ENCODE data around the gene ADARB2. TPM values are rescaled to one million over a fixed set of nuclear protein-coding genes. Genes with fewer than 3 reads are reported as not detected.
"Not testable (repeated sequence)": the region's sequence is repeated elsewhere in the genome, so short reads cannot be mapped to it uniquely, and the experiment has no call there.

The ADARB2 gene
- total RNA-seq, 1 donor from 2014 or later: 38.7 TPM

GRCh38 chr10:1249142-1249920 lies 488.0 kb downstream of the ADARB2 start:
- no peak for DNase-seq (ENCODE audit: extremely low spot score, unreplicated experiment)
- Mint-ChIP-seq H3K27me3 (ENCODE audit: unreplicated experiment) (no peaks in the 10 kb centered on the region), H3K4me1 (ENCODE audit: unreplicated experiment) (peaks cover 35% of the 10 kb centered on the region), H3K27ac (ENCODE audit: unreplicated experiment) (no peak overlapping the region), H3K4me3 (ENCODE audit: unreplicated experiment) (no peak overlapping the region), H3K36me3 (ENCODE audit: unreplicated experiment) (peaks cover 3% of the 10 kb centered on the region), H3K9me3 (ENCODE audit: unreplicated experiment) (no peaks in the 10 kb centered on the region)
- no peak for TF ChIP-seq CTCF (IDR thresholded peaks at IDR 0.05)

- not testable (repeated sequence) for H3K27me3 Mint-ChIP-seq (ENCODE audit: unreplicated experiment)
- peak overlapping the region; percentile 74 for H3K27ac Mint-ChIP-seq (ENCODE audit: unreplicated experiment)
Measured at GRCh38 chr10:1248262-1248630, 489.1 kb downstream of the ADARB2 start.

GRCh38 chr10:1247598-1248261 lies 489.6 kb downstream of the ADARB2 start:
- Mint-ChIP-seq H3K9me3 (ENCODE audit: unreplicated experiment) (no peaks in the 10 kb centered on the region), H3K27ac (ENCODE audit: unreplicated experiment) (peak overlapping the region; percentile 74), H3K4me3 (ENCODE audit: unreplicated experiment) (peak overlapping the region; percentile 35), H3K4me1 (ENCODE audit: unreplicated experiment) (peaks cover 37% of the 10 kb centered on the region), H3K27me3 (ENCODE audit: unreplicated experiment) (no peaks in the 10 kb centered on the region), H3K36me3 (ENCODE audit: unreplicated experiment) (peaks cover 3% of the 10 kb centered on the region)
- TF ChIP-seq CTCF (IDR thresholded peaks at IDR 0.05): no peak
- no peak for DNase-seq (ENCODE audit: extremely low spot score, unreplicated experiment)

More at GRCh38 chr10:1248262-1248630, 489.1 kb downstream of the ADARB2 start:
- not testable (repeated sequence) for H3K36me3 Mint-ChIP-seq (ENCODE audit: unreplicated experiment); H3K9me3 Mint-ChIP-seq (ENCODE audit: unreplicated experiment)
- DNase-seq (ENCODE audit: extremely low spot score, unreplicated experiment): peak; percentile 87
- peak overlapping the region; percentile 35 for H3K4me3 Mint-ChIP-seq (ENCODE audit: unreplicated experiment)
- H3K4me1 Mint-ChIP-seq (ENCODE audit: unreplicated experiment): peaks cover 36% of the 10 kb centered on the region

DNA sequence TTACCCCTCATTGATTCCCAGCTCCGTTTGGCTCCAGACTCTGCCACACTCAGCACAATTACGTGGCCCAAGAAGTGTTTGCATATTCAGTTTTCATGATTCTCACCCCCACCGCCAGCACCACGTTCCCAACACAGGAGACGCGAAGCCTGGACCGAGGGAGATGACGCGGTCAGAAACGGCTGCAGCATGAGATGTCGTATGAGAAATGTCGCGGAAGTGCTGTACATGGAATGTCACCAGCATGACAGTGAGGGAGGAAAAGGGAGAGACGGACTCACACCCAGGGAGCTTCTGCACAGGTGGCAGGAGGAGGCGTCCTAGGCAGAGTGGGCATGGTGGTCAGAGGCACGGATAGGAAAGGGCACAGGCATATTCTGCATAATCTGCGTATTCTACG lies 492.8 kb downstream of the ADARB2 start:
- H3K27ac Mint-ChIP-seq (ENCODE audit: unreplicated experiment): no peak overlapping the region
- peaks cover 2% of the 10 kb centered on the region for H3K27me3 Mint-ChIP-seq (ENCODE audit: unreplicated experiment)
- H3K9me3 Mint-ChIP-seq (ENCODE audit: unreplicated experiment): no peaks in the 10 kb centered on the region
- peaks cover 3% of the 10 kb centered on the region for H3K36me3 Mint-ChIP-seq (ENCODE audit: unreplicated experiment)
- no peak overlapping the region for H3K4me3 Mint-ChIP-seq (ENCODE audit: unreplicated experiment)
- peaks cover 43% of the 10 kb centered on the region for H3K4me1 Mint-ChIP-seq (ENCODE audit: unreplicated experiment)
- TF ChIP-seq CTCF (IDR thresholded peaks at IDR 0.05): no peak
- no peak for DNase-seq (ENCODE audit: extremely low spot score, unreplicated experiment)

DNA sequence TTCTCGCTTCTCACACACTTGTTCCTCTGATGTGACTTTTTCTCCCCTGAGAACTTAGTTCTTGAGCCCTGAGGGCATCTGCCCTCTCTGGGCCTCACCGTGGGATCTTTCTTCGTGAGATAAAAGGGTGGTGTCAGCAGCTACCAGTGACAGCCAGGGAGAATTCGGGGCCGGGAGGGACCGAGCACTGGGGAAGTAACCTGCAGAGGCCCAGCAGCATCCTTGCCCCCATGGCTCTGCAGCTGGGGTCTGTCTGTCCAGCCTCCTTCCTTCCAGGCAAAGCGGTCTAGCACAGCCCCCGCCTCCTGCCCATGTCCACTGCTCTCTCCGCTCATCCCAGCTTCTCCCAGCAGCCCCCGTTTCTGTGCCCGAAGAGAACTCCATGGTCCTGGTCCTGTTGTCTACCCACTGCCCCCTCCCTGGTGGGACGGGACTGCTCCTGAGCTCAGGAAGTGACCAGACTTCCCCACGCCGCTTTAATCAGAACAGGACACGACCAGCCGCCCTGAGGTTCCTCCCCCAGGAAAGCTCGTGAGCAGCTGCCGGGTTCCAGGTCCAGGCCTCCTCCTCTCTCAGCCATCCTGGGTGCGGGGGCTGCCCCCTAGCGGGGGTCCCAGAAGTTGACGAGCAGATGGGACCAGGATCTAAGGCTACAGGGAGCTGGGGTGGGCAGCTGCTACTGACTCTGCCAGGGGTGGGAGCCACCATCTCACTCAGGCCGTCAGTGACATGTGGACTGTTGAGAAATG lies 493.7 kb downstream of the ADARB2 start:
- Mint-ChIP-seq H3K27me3 (ENCODE audit: unreplicated experiment) (peaks cover 2% of the 10 kb centered on the region), H3K9me3 (ENCODE audit: unreplicated experiment) (no peaks in the 10 kb centered on the region), H3K4me3 (ENCODE audit: unreplicated experiment) (no peak overlapping the region), H3K27ac (ENCODE audit: unreplicated experiment) (peak overlapping the region; percentile 67), H3K36me3 (ENCODE audit: unreplicated experiment) (peaks cover 3% of the 10 kb centered on the region), H3K4me1 (ENCODE audit: unreplicated experiment) (peaks cover 41% of the 10 kb centered on the region)
- DNase-seq (ENCODE audit: extremely low spot score, unreplicated experiment): peak; percentile 82
- no peak for TF ChIP-seq CTCF (IDR thresholded peaks at IDR 0.05)
